NCI-H1694 treated with DMSO at 0.1 percent for 48 hours (cell line): ENCODE data around the gene RELB.
"Not testable (repeated sequence)": the region's sequence is repeated elsewhere in the genome, so short reads cannot be mapped to it uniquely, and the experiment has no call there.

Experiments
- DNase-seq: peaks from one replicate; lab custom pipeline; 2025; lab: John Stamatoyannopoulos, UW

Gene RELB

DNA sequence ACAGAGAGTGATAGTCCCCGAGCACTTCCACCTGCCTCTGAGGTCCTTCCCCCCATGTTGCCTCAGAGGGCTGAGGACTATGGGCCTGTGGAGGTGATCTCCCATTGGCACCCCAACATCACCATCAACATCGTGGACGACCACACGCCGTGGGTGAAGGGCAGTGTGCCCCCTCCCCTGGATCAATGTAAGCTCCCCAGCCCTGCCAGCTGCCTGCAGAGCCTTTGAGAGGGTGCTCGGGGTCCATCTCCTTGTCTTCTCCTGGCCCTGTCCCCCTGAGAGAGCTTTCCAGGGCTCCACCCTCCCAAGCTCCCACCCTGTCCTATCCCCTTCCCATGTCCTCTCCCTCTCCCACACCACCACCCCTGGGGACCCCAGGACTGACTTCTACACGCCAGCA lies 14.9 kb upstream of the RELB start:
- DNase-seq, result no peak

DNA sequence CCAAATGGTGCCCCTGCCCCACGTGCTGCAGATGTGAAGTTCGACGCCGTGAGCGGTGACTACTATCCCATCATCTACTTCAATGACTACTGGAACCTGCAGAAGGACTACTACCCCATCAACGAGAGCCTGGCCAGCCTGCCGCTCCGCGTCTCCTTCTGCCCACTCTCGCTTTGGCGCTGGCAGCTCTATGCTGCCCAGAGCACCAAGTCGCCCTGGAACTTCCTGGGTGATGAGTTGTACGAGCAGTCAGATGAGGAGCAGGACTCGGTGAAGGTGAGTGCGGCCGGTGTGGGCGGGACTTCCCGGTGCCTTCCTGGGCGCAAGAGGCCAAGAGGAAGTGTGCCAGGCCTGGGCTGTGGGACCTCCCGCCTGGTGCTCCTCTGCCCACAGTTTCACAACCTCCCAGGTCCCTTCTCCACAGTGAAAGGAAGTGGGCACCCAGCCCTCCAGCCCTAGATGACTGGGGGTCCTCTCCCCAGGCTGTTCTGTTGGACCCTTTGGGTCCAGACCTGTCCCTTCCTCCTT lies 14.1 kb upstream of the RELB start:
- no peak for DNase-seq

DNA sequence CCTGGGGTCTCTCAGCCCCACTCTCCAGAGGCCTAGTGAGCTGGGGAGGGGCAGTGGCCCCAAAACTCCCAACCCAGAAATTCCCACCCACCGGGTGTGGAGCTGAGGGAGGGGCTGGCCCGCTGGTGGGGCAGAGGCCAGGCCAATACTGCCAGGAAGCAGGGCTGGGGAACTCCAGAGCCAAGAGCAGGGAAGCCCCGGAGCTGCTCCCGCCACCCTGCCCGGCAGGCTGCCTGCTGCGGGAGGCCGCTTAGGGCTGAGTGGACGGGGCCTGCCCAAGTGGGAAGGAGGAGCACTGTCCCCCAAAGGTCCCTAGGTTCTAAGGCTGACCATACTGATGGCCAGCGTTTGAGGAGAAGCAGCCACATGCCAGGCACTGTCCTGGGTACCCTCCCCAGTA lies 13.0 kb upstream of the RELB start:
- DNase-seq, result no peak

DNA sequence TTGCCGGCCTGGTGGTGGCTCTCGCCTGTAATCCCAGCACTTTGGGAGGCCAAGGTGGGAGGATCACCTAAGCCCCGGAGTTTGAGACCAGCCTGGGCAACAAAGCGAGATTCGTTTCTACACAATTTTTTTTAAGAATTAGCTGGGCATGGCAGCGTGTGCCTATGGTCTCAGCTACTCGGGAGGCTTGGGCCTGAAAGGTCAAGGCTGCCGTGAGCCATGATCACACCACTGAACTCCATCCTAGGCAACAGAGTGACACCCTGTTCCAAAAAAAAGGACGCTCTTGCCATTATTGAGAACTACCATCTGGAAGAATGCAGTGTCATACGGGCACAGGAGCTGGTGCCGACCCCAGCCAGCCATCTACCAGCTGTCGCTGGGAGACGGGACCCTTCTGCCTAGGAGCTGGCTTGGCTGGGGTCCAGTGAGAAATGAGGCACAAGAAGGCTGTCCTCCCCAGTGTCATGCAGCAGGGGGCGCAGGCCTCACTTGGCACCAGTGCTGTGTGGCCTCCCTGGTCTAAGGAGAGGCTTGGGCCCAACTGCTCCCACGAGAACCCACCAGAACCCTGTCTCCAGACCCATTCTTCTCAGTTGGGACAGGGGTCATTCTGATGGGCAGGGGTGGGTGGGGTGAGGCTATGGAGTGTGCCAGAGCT lies 12.2 kb upstream of the RELB start:
- peak; percentile 97 for DNase-seq

DNA sequence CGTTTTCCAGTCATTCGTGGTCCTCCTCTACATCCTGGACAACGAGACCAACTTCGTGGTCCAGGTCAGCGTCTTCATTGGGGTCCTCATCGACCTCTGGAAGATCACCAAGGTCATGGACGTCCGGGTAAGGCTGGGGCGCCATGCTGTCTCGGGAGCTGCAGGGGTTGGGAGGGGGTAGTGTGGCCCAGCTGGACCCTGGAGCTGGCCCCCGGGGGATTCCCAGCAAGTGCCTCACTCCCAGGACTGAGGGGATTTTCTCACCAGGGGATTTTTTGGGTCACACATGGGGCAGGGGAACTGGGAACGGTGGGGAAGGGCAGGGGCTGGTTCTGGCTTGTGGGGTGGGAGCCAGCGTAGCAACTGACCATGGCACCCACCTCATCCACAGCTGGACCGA lies 10.8 kb upstream of the RELB start:
- DNase-seq, result no peak

DNA sequence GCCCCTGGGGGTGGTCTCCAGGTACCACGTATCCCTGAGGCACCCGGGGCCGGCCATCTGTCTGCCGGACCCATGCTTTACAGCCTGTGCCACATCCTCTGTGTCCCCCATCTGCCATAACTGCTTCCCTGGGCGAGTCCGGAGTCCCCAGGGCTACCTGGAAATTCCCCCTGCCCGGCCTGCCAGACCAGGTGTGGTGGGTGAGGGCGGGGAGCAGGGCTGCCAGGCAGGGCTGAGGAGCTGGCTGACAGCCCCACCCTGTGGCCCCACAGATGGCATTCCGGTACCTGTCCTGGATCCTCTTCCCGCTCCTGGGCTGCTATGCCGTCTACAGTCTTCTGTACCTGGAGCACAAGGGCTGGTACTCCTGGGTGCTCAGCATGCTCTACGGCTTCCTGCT lies 10.3 kb upstream of the RELB start:
- no peak for DNase-seq

DNA sequence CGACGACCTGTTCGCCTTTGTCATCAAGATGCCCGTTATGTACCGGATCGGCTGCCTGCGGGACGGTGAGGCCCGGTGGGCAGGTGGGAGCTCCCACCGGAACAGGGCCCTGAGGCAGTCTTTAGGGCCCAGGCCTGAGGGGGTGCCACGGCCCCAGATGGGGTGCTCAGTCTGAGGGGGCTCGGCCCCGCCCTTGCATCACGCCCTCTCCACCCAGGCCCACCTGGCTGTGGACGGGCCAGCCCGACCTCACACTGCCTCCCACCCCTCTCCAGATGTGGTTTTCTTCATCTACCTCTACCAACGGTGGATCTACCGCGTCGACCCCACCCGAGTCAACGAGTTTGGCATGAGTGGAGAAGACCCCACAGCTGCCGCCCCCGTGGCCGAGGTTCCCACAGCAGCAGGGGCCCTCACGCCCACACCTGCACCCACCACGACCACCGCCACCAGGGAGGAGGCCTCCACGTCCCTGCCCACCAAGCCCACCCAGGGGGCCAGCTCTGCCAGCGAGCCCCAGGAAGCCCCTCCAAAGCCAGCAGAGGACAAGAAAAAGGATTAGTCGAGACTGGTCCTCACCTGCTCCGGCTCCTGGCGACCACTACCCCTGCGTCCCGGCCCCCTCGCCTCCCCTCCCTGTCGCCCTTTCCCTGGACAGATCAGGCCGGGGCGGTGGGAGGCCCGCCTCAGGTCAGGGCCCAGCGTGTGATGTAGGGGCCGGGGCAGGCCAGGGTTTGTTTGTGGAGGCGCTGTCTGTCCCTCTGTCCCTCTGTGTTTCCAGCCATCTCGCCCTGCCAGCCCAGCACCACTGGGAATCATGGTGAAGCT lies 8.7 kb upstream of the RELB start:
- DNase-seq, result no peak

DNA sequence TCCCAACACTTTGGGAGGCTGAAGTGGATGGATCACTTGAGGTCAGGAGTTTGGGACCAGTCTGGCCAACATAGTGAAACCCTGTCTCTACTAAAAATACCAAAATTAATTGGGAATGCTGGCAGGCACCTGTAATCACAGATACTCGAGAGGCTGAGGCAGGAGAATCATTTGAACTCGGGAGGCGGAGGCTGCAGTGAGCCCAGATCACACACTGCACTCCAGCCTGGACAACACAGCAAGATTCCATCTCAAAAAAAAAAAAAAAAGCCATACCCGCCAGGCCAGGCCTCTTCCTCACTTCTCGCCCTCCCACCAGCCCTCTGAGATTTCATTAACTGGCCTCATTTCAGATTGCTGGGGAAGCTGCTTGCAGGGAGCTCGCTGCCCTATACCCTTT lies 7.7 kb upstream of the RELB start:
- no peak for DNase-seq

DNA sequence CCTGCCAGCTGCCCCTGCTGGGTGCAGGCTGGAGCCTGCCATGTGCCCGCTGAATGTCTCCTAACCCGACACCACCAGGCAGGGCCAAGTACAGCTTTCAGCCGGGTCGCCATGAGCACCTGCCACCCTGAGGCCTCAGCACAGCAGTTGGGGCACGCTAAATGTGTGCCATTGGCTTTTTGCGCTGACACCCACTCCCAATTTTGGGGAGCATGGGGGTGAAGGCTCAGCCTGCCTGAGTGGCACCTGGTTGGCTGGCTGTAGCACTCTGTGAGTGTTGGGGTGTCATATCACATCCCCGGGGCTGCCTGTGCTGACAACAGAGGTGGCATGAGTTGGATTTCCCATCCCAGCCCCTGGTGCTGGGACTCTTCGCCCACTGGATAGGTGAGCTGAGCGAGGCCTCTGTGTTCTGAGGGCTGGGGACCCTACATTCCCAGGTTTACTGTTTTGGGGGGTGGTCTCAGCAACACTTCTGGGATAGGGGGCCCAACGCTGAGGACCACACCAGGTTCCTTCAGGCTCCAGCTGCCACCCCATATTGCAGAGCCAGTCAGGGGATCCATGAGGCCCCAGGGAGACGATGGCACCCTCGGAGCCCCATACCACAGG lies 7.2 kb upstream of the RELB start:
- DNase-seq, result no peak

DNA sequence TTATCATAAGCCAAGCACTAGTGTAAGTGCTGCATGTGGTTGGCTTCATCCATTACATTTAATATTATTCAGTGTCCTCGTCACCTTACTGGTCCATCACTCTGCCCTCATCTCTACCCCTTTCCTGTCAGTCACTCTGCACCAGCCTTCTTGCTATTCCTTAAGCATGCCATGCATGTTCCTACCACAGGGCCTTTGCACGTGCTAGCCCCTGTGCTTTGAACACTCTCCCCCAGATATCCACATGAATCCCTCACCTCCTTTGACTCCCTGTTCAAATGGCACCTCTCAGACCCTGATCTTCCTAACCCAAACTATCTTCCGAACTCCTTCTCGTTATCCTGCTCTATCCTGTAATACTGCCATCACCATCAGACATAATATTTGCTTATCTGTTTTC lies 3.2 kb upstream of the RELB start:
- no peak for DNase-seq

DNA sequence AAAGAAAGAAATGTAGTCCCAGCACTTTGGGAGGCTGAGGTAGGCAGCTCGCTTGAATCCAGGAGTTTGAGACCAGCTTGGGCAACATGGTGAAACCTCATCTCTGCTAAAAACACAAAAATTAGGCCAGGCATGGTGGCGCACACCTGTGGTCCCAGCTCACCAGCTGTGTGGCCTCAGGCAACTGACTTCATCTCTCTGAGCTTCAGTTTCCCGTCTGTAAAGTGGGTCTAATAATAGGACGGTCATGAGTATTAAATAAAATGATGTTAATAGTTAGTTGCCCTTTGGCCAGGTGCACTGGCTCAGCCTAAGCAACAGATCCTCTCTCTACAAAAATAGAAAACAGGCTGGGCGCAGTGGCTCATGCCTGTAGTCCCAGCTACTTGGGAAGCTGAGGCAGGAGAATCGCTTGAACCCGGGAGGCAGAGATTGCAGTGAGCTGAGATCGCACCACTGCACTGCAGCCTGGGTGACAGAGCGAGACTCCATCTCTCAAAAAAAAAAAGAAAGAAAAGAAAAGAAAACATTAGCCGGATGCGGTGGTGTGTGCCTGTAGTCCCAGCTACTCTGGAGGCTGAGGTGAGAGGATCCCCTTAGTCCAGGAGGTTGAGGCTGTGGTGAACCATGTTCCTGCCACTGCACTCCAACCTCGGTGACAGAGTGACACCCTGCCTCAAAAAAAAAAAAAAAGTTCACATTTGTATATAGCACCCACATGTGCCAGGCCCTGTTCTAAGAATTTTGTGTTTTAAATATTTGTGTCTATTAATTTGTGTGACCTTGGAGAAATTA lies 1.9 kb upstream of the RELB start:
- DNase-seq, result not testable (repeated sequence)

DNA sequence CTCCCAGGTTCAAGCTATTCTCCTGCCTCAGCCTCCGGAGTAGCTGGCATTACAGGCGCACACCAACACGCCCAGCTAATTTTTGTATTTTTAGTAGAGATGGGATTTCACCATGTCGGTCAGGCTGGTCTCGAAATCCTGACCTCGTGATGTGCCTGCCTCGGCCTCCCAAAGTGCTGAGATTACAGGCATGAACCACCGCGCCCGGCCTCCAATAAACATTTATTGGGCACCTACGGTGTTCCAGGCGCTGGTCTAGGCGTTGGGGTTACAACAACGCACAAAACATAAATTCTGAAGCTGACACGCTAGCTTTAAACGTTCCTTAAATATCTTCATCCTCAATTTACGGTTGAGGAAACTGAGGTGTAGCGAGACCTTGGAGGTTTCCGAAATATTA lies 599 bp upstream of the RELB start:
- DNase-seq, result not testable (repeated sequence)

DNA sequence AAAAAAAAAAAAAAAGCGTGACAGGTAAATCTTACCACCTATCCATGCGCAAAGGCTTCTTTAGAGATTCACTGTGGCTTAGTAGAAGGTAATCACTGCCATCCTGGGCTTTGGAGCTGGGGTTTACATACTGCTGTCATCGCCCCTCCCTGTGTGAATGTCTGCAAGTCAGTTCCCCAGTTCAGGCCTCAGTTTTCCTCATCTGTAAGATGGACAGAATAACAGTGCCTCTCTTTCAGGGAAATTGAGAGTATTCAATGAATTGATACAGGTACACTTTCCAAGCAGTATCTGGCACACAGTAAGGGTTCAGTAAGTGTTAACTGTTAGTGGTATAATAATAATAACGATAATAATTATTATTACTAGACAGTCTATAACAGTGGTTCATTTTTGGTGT lies 2.2 kb downstream of the RELB start:
- DNase-seq, result no peak

DNA sequence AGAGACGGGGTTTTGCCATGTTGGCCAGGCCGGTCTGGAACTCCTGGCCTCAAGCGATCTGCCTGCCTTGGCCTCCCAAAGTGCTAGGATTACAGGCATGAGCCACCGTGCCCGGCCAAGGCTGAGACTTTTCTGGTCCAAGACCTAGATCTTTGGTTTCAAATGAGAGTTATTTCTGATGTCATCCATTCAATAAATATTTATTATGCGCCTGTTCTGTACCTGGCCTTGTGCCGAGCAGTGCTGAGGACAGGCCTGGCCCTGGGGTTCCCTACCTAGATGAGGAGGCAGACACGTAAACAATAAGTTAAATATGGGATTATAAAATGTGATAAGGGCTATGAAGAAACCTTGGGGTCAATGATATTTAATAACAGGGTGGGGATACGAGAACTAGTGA lies 4.5 kb downstream of the RELB start:
- no peak for DNase-seq

DNA sequence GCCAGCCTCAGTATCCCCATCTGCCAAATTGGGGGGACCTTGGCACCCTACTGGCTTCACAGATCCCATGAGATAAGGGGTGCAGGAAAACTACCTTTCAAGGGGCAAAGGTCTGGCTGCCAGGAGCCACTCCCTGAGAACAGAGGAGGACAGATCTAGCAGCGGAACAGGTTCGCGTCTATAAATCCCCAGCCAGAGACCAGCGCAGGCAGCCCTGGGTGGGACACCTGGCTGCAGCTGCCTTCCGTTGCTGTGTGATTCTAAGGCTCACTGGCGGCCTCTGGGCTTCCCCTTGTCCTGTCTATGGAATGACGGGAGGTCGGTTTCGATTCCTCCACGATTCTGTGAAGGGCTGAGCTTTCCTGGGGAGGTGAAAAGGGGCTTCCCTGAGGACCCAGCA lies 7.3 kb downstream of the RELB start:
- no peak for DNase-seq

DNA sequence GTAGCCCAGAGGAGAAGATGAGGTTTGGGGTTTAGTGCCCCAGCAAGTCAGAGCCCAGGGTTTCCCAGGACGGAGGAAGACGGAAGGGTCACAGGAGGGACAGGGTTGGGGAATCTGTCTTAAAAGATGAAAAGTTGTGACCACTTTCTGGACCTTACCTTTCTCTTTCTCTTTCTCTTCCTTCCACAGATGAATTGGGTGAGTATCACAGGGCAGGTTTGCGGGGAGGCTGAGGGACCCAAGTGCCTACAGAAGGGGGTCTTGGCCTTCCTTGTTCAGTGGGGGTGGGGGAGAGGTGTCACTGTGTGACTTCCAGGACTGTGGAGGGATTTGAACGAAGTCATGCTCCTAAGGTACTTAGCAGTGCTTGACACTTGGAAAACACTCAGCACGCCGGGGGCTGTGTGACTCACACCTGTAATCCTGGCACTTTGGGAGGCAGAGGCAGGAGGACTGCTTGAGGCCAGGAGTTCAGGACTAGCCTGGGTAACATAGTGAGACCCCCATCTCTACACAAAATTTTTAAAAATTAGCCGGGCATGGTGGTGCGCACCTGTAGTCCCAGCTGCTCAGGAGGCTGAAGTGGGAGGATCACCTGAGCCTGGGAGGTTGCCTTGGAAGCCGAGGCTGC lies 8.5 kb downstream of the RELB start:
- no peak for DNase-seq

DNA sequence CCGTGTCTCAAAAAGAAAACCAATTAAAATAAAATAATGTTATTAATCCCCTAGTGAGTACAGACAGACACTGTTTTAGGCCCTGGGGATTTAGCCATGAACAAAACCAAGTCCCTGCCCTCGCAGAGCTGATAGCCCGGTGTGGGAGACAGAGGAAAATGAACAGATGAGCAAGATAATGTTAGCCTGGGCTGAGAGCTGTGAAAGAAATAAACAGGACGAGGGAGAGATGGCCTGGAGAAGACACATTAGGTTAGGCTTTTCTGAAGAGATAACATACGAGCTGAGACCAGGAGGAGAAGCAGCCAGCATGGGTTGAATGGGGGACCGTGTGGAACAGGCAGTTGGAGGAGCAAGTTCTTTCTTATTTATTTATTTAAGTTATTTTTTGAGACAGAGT lies 9.0 kb downstream of the RELB start:
- DNase-seq, result no peak

DNA sequence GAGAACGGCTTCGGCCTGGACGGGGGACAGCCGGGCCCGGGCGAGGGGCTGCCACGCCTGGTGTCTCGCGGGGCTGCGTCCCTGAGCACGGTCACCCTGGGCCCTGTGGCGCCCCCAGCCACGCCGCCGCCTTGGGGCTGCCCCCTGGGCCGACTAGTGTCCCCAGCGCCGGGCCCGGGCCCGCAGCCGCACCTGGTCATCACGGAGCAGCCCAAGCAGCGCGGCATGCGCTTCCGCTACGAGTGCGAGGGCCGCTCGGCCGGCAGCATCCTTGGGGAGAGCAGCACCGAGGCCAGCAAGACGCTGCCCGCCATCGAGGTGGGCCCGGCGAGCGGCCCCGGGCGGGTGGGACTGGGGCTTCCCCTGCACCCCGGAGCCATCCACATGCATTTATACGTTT lies 10.7 kb downstream of the RELB start:
- no peak for DNase-seq

DNA sequence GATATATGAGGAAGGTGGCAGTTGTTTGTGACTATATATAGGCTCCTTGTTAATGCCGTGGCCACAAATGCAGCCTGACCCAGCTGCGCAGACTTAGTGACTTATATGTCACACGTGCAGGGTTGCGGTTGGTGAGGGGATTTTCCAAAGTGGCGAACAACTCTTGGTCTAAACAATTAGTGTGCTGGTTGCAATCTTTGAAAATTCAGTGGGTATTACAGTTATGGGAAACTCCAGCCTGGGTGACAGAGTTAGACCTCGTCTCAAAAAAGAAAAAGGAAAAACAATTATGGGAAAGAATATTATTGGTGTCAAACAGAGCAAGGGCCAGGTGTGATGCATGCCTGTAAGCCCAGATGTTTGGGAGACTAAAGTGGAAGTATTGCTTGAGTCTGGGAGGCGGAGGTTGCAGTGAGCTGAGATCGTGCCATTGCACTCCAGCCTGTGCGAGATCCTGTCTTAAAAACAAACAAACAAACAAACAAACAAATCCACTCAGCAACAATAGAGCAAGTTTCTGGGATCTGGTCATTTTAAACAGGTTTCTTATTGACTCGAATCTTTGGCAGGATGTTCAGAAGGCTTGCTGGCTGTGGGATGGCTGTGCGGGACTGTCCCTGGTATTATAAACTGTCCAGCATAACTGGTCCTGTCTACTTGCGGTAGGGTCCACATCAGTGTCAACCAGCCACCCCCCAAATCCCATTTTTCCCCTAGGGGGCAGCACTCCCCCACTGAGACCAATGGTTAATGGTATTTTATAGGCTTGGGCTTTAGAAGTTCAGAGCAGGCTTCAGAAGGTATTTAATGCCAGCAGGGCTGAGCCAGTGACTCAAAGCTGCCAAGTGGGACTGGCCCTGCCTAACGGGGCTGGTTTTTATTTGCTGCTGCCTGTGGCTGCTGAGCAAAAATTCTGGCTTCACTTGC lies 15.4 kb downstream of the RELB start:
- DNase-seq, result peak; percentile 82

DNA sequence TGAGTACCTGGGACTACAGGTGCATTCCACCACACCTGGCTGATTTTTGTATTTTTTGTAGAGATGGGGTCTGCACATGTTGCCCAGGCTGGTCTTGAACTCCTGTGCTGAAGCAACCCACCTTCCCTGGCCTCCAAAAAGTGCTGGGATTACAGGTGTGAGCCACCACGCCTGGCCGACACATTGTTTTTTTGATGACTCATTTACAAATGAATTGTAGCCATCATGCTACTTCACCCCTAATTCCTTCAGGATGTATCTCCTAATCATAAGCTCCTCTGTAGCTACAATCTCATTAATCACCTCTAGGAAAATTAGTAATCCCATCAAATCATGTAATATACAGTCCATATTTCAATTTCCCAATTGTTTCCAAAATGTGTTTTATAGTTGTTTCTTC lies 17.9 kb downstream of the RELB start:
- no peak for DNase-seq

DNA sequence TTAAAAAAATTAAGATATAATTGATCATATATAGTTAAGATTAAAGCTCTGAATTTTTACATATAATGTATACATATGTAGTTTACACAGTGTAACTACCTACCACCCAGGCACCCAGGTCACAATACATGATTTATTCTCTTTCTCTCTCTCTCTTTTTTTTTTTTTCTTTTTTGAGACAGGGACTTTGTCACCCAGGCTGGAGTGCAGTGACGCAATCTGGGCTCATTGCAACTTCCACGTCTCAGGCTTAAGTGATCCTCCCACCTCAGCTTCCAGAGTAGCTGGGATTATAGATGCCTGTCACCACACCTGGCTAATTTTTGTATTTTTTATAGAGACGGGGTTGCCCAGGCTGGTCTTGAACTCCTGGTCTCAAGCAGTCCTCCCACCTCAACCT lies 18.8 kb downstream of the RELB start:
- DNase-seq, result no peak
